Urothelium cell line (cell line): Measurements from ENCODE around the gene TRIM77.
"Not testable (repeated sequence)": the region's sequence is repeated elsewhere in the genome, so short reads cannot be mapped to it uniquely, and the experiment has no call there.

Experiments used
- DNase-seq: peaks from one replicate; pipeline ENCODE4 v3.0.0; 2011; ENCODE audit warnings: low spot score, mixed read lengths
- FAIRE-seq: peaks from 2 replicates; lab custom pipeline; 2011; peaks lifted over from hg19 to GRCh38; lab: Jason Lieb, UNC

The TRIM77 gene

GRCh38 chr11:89709999-89710398, at the start of gene TRIM77:
TSS of gene TRIM77 (plus strand) at chr11:89710299. CDS start at chr11:89710299, 0 bp downstream.
- not testable (repeated sequence) for FAIRE-seq, DNase-seq

- no peak for FAIRE-seq
These were observed 43.1 kb upstream of the TRIM77 start for GRCh38 chr11:89667001-89667400.

GRCh38 chr11:89668158-89668557, 41.9 kb upstream of the TRIM77 start:
- DNase-seq, FAIRE-seq: not testable (repeated sequence)

More at GRCh38 chr11:89667001-89667400, 43.1 kb upstream of the TRIM77 start:
- no peak for DNase-seq

GRCh38 chr11:89669586-89669985, 40.5 kb upstream of the TRIM77 start:
- FAIRE-seq, DNase-seq: not testable (repeated sequence)

GRCh38 chr11:89669993-89670669, 40.0 kb upstream of the TRIM77 start:
- peak; percentile 90 for FAIRE-seq
- not testable (repeated sequence) for DNase-seq

GRCh38 chr11:89672547-89672946, 37.6 kb upstream of the TRIM77 start:
- not testable (repeated sequence) for DNase-seq, FAIRE-seq

- not testable (repeated sequence) for DNase-seq, FAIRE-seq
These were observed 36.7 kb upstream of the TRIM77 start for GRCh38 chr11:89673380-89673779.

GRCh38 chr11:89675383-89675782, 34.7 kb upstream of the TRIM77 start:
- DNase-seq: peak; percentile 2

GRCh38 chr11:89675948-89676347, 34.2 kb upstream of the TRIM77 start:
- not testable (repeated sequence) for DNase-seq

More at GRCh38 chr11:89675383-89675782, 34.7 kb upstream of the TRIM77 start:
- FAIRE-seq: not testable (repeated sequence)

GRCh38 chr11:89707080-89707479, 3.0 kb upstream of the TRIM77 start:
- DNase-seq, FAIRE-seq: not testable (repeated sequence)

More at GRCh38 chr11:89675948-89676347, 34.2 kb upstream of the TRIM77 start:
- not testable (repeated sequence) for FAIRE-seq

GRCh38 chr11:89724866-89725498, 14.9 kb downstream of the TRIM77 start:
- FAIRE-seq: not testable (repeated sequence)

GRCh38 chr11:89730215-89730614, 20.1 kb downstream of the TRIM77 start:
- not testable (repeated sequence) for FAIRE-seq, DNase-seq

More at GRCh38 chr11:89724866-89725498, 14.9 kb downstream of the TRIM77 start:
- DNase-seq: not testable (repeated sequence)

- DNase-seq: no peak
- no peak for FAIRE-seq
These were observed 26.5 kb downstream of the TRIM77 start for GRCh38 chr11:89736566-89736965.

GRCh38 chr11:89737116-89737515, 27.0 kb downstream of the TRIM77 start:
- no peak for FAIRE-seq

GRCh38 chr11:89741406-89741805, 31.3 kb downstream of the TRIM77 start:
- not testable (repeated sequence) for FAIRE-seq, DNase-seq

More at GRCh38 chr11:89737116-89737515, 27.0 kb downstream of the TRIM77 start:
- DNase-seq: no peak

GRCh38 chr11:89744158-89744557, 34.1 kb downstream of the TRIM77 start:
- FAIRE-seq, DNase-seq: not testable (repeated sequence)

- not testable (repeated sequence) for DNase-seq, FAIRE-seq
These were observed 40.7 kb downstream of the TRIM77 start for GRCh38 chr11:89750822-89751221.
